NCI-H82 treated with DMSO at 0.1 percent for 48 hours (cell line): ENCODE data around the gene GAPT.

Experiments
- DNase-seq: peaks from one replicate; lab custom pipeline; 2025; ENCODE audit not compliant: unreplicated experiment; lab: John Stamatoyannopoulos, UW

GAPT gene

DNA sequence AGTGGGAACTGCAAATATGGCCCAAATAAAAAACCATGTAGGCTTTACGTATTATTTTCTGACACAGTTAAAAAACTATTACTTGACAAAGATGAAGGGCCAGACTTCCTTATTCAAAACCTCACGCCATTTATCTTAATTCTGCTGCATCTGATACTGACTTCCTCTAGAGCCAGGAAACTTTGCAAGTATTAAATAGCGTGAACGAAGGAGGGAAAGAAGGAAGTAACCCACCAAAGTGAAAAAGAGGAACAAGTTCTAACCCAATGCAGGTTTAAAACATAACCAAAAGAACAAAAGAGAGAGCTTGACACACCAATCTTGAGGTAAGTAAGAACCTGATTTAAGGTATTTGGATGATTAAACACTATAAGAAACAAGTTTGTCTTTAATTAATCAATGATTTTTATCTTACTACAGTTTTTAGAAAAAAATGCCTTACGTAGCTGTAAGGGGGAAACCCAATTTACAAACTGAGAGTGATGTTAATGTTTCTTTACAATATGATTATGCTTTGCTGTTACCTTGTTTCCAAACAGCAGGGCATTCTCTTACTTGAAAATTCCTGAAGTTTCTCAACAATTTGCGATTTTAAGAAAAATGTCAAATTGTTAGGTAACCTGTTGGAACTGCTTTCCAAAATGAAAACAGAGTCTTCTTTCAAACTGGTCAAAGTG, at the start of gene GAPT:
Gene GAPT (plus strand): TSS at position 220 of the 677 bp plus-strand sequence. CDS start 3,102 bp downstream, outside the sequence.
- DNase-seq: no peak

DNA sequence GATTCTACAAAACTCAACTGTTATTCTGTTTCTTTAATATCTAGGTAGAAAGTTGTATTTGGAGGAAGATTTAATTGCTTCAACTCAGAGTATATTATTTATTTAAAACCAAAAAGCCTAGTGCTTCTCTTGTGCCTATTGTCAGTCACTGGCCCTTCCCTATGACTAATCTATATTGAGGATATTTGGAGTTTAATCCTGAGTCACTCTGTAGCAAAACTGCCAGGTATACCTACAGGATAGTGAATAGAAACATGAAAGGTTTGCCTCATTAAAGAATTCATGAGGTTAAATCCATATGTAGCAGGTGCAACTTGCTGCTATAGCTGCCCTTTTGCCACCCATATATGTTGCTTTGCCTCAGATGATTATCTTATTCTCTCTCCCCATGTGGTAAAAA, 46.4 kb upstream of the GAPT start:
- DNase-seq: no peak

DNA sequence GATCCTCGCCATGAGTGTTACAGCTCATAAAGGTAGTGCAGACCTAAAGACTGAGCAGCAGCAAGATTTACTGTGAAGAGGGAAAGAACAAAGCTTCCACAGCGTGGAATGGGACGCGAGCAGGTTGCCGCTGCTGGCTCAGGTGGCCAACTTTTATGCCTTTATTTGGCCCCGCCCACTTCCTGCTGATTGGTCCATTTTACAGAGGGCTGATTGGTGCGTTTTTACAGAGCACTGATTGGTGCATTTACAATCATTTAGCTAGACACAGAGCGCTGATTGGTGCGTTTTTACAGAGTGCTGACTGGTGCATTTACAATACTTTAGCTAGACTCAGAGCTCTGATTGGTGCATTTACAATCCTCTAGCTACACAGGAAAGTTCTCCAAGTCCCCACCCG, 45.2 kb upstream of the GAPT start:
- DNase-seq: no peak

DNA sequence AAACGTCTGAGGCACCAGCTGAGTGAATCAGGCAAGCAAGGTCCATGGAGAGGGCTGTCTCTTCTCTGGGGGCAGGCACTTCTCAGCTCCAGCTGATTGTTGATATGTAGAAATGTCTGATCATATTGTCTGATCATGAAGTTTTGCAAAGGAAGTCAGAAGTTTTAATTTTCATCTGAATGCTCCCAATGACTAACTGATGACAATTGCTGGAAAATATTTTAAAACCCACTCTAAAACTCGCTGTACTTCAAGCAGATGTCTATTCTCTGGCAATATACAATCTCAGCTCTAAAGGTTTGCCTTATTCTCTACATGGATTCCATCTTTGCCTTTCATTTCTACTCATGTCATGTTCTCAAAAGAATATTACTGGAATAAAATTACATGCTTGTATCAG, 44.0 kb upstream of the GAPT start:
- no peak for DNase-seq

DNA sequence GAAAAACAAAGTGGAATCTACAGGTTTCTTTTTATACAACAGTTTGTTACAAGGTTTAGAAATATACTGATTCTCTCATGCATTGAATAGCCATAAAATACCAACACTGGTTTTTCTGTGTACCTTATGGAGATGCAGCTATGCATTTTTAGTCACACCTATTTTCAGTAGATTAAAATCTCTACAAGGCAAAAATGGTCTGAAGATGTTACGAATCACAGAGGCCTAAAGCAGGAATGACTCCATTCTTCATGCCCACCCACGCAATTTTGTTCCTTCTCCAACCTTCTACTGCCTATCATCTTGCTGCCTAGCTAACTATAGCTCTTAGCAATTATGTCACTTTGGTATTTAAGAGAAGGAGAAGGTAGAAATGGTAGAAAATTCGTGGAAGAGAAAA, 41.2 kb upstream of the GAPT start:
- no peak for DNase-seq

DNA sequence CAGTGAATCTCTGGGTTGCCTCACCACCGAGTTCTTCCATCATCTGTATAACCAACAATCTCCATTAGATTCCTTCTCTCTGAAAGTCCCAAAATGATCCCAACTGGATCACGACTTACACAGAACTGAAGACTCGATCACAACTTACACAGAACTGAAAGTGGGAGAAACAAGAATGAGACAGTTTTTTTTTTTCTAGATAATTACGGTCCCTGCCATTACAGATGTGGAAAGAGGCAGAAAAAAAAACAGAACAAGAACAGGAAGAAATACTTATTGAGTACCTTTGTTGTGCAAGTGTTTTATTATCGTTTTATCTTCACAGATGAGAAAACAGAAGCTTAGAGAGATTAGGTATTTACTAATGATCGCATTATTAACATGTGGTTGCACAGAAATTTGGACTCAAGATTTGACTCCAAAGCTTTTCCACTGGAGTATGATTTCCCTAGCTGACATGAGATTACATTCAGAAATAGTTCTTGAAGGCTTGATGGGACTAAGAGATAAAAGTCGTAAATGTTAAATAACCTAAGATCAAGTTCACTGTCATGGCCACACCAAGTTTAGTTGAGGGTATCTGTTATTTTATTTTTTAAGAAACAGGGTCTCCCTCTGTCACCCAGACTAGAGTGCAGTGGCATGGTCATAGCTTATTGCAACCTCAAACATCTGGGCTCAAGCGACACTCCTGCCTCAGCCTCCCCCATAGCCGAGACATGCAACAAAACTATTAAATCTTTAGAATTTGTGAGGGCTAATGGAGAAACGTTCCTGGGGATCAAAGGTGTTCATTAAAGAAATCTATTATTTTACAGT, 40.2 kb upstream of the GAPT start:
- no peak for DNase-seq

DNA sequence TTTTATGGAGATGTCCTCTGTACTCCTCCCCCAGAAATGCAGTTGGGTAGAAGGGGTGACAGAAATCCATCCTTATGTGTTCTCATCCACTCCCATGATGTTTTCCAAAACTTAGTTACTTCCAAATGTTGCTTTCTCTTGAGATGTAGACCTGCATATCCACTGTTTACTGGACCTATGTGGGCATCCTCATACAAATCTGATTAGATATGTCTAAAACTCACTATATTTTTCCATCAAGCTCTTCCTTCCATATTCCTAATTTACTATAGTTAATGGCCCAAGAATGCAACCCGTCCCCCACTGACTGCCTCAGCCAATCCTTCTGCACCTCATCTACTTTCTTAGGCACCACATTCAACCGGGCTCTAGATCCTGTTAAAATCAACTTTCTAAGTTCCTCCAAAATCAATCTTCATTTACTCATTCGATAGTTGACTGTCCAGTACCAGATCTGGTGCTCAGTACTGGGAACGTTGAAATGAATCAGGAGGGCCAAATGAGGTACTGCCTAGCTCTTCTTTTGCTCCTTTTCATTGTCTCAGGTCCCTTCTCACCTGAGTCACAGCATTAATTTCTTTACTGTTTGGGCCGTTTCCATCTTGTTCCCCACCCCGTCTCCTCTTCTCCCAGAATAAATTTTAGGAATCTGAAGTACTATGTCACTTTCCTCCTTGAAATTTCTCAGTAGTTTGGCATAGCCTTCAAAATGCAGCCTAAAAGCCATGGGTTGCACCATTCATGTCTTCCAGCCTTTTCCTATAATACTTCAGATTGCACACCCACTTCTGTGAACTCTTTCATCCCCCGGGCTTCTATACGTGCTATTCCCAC, 39.3 kb upstream of the GAPT start:
- DNase-seq: no peak

DNA sequence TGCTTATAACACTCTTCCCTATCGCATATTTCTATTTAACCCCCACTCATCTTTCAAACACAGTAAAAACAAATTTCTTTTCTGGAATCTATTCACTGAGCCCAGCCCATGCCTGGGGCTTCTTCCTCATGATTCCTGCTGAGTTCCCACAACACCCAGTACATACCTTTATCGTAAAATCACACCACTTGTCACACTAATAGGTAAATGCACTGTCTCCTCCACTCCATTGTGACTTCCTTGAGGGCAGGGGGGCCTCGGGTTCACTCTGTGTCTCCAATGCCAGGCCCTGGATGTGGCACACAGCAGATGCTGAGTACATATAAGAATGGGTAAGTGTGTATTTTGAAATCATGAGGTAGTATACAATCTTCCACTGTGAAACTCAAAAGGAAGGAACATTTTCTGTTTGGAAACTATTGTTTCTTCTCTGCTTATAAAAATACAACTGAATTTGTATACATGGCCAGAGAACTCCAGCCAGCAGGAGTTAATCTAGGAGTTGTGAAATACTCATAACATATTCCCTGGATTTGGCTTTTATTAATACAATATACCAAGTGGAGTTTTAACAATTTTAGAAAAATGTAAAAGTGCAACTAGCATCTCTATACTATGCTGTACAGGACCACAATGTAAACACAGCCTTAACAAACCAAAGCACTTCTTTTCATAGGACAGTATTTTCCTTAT, 38.5 kb upstream of the GAPT start:
- DNase-seq: no peak

DNA sequence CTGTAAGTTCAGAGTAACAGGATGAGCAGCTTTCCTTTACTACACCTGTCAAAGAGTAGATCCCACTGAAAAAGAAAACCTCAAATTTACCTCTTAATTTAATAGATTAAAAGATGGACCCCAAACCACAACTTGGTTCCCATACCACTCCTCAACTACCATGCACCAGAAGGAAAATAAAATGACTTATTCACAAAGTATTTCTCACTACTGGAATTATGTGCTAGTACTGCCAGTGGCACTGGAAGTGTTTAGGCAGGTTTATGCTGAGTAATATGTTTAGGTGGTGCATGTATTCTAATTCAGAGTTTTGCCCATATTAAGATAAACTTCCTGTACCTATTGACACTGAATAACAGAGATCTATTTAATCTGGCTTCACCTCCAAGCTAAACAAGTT, 37.9 kb upstream of the GAPT start:
- no peak for DNase-seq

DNA sequence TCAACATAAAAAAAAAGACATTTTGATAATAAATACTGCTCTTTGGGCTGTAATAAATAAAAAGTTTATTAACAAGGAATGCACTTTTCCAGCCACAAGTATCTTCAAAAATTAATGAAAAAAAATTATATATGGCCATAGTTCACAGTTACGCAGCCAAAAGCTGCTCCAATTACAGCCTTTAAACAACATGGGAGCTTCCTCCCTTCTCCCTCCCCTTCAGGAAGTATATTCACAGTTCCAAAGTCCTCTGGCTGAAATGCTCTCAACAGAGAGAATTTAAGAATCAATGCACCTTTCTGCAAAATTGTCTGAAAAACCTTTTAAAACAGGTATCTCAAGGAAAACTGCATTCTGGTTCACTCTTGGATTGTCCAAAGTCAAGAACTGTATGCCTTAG, 37.2 kb upstream of the GAPT start:
- DNase-seq: no peak

DNA sequence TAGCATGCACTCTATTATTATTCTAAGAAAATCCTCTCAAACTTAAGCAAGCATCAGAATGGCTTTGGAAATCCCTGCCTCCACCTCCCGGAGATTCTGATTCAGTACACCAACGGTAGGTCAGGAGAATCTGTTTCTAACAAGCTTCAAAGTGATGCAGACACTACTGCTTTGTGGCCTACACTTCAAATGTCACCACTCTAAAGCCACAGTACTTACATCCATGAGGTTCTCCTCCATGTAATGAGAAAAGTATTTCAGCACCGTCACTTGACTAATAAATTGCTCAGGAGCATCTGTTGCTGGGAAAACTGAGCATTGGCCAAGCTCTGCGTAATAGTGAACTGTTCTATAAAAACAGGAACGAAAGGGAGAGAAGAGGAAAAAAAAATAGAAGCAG, 36.2 kb upstream of the GAPT start:
- no peak for DNase-seq

DNA sequence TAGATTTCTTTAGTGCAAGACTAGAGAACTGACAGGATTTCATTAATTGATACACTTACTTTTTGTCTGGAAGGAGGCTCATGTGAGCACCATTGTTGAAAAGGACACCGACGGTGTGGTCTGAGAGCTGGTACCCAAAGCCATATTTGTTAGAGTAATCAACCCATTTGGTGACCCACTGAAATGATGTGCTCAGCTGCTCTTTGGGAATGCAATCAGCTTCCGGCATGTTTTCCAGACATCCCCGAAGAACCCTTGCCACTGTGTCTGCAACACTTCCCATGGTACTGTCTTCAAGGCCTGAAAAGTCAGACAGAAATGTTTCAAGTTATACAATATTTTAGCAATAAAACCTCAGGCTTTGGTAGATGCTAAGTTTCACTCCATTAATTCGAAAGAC, 35.8 kb upstream of the GAPT start:
- no peak for DNase-seq

DNA sequence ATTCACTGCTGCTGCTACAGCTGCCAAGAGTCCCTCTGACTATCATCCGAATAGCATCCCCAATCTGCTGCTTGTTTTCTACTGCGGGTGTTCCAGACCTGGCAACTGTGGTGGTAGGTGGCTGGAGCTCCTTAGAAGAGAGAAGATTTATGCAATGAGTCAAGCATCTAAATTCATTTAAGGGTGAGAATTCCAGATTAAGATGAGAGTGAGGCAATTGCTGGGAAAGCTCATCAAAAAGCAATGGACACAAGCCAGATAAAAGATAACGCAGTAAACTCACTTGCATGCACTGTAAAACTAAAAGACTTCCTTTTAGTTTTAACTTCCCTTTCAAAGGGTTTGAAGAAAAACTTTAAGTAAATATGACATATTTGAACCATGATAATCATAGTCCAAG, 35.2 kb upstream of the GAPT start:
- DNase-seq: no peak

DNA sequence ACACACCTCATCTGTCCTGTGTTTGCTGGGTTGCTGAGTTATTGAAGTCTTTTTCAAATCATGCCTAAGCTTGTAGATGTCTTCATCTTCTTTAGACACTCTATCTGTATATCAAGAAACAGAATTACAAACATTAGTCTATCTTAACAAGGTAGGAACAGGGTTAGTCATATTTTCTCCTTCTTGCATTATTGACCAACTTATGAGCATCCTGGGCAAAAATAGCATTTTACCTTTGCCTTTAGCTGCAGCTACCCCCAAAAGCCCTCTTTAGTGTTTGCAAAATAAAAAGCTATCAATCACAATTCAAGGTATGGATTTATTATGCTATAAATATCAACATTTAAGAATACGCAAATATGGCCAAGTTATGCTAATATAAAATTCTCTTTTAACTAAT, 34.7 kb upstream of the GAPT start:
- DNase-seq: no peak

DNA sequence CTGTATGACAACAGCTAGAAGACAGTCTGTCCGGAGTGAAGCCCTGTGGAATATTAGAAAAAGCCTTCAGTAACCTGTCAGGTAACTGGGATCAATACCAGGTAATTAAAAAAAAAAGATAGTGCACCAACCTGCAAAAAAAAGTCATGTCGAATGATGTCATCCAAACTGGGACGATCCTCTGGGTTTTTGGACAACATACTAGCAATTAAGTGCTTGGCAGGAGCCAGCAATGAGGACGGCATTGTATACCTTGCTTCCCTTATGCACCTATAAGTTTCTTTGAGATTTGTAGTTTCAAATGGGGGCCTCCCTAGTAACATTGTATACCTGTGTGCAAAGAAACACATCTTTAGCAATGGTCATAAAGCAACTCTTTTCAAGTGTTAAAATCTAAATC, 34.2 kb upstream of the GAPT start:
- DNase-seq: no peak

DNA sequence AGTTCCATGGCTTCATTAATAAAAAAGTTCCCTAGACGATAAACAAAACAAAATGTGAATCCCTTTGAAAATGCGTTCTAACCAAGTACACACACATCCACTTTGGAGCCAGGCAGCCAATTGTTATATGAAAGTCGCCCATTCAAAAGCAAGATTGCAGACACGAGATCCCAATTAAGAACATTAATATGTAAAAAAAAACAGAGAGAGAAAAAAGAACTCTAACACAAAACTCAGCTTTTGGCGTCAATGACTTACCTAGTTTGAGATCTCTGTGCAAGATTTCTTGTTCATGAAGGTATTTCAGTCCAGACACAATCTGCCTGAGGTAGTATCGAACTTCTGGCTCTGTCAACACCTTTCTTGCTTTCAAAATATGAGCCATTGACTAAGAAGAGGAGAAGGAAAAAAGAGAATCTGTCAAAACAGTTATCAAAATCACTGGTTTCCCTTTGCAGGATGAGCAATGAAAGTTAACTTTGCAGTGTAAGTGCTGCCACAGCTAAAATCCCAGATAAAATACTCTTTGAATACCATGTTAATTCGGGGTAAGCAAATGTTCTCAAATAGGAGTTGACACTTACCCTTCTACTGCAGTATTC, 33.0 kb upstream of the GAPT start:
- DNase-seq: no peak

DNA sequence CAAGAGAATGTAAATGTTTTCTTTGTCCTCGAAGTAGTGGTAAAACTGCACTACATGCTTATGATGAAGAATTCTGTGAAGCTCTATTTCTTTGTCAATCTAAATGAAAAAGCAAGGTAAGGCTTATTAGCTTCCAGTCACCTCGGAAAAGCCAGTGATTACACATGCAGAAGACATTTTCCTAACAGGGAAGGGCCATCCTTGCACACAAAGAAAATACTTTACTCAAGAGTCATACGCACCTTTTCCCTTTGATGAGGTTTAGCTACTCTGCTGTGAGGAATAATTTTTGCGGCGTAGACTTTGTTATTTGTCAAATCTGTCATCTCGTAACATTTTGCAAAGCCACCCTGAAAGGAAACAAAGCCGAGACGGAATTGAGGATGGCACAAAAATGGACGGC, 32.5 kb upstream of the GAPT start:
- no peak for DNase-seq

DNA sequence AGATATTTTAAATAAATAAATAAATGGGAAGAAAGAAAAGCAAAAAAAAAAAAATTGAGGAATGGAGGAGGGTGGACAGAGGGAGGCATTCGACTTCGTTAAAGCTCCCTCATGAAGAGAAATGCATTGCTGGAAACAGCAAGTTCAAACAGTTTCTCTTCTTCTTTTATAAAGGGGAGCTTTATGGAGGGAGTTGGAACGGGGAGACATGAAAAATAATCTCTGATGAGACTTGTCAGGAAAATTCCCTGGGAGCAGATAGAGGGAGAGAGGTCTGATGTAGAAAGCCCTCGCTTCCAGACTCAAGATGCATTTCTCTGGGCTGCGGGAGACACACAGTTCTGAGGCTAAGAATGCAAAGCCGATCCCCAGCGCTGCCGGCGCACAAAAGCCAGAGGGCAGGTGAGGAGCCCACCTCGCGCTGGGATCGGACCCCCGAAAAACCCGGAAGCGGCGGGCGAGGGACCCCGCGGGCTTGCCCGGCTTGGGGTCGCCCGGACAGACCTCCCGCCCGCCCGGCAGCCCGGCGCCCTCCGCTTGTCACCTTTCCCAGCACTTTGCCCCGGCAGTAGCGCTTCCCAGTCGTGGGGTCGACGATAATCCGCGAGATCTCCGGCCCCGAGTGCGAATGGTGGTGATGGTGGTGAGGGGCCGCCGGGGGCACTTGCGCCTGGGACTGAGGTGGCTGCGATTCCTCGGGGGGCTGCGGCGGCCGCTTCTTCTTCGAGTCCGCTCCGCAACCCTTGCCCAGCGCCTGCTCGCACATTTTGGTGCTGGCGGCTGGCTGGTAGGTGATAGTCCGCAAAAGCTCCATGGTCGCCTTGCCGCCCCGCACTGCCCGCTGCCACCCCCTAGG, 31.9 kb upstream of the GAPT start:
- DNase-seq: no peak

DNA sequence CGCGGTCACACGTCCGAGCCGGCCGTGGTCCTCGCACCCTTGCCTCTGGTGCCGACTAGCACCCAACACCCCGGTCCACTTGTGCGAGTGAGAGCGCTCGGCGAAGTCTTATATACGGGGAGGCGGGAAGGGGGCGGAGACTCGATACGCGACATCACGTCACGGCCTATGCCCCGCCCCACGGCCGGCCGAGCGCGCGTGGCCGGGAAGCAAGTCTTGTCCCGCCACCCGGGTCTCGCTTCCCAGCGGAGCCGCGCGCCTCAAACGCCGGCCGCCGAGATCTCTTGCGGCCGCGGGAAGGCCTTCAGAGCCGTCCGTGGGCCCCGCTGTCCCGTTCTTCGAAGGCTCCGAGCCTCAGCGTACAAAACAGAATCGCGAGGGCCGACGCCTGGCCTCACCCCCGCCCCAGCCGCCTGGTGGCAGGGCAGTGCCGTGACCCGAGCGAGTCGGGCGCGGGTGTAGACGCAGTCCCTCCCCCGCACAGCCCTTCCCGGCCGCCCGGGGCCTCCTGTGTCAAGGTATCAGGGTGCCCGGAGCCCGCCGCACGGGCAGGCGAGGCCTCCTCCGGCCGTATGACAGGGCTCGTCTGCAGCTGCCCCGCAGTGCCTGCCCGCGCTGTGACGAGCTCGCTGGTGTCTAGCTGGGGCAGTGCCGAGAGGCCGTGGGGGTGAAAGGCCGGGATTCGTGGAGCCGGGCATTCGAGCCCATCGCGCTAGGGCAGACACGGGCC, 31.1 kb upstream of the GAPT start, which contains the start of gene PLK2:
Gene PLK2 (minus strand): TSS at position 85 of the 730 bp plus-strand sequence. CDS start 127 bp downstream, outside the sequence.
- peak; percentile 52 for DNase-seq
